AG10803 (cell line): ENCODE measurements around the gene TASL.

Experiments
- DNase-seq: peaks from one replicate; pipeline ENCODE4 v3.0.0; 2010; ENCODE audit warnings: low read depth
- H3K4me3 ChIP-seq: 2 replicates; pipeline ENCODE4 v1.5.1; 2011; ENCODE audit warnings: mild to moderate bottlenecking, low read length, control low read depth
- CTCF ChIP-seq: conservative IDR thresholded peaks from 2 replicates; pipeline ENCODE4 v1.5.1; 2011; ENCODE audit warnings: mild to moderate bottlenecking, low read length, control low read depth, inconsistent platforms

The TASL gene

GRCh38 chrX:30593440-30594200 lies 16.1 kb upstream of the TASL start:
- DNase-seq = no peak
- no peak overlapping the region for H3K4me3 ChIP-seq
- TF ChIP-seq CTCF = no peak

GRCh38 chrX:30592831-30593230 lies 15.3 kb upstream of the TASL start:
- no peak for DNase-seq
- TF ChIP-seq CTCF = no peak
- no peak overlapping the region for H3K4me3 ChIP-seq

GRCh38 chrX:30590368-30590767 lies 12.8 kb upstream of the TASL start:
- no peak overlapping the region for H3K4me3 ChIP-seq
- no peak for DNase-seq
- no peak for TF ChIP-seq CTCF

GRCh38 chrX:30589146-30589888 lies 11.8 kb upstream of the TASL start:
- TF ChIP-seq CTCF = no peak
- H3K4me3 ChIP-seq = no peak overlapping the region
- DNase-seq = no peak

- no peak for TF ChIP-seq CTCF
- no peak for DNase-seq
- no peak overlapping the region for H3K4me3 ChIP-seq
These were observed 8.9 kb upstream of the TASL start for GRCh38 chrX:30586516-30586915.

GRCh38 chrX:30582664-30583063 lies 5.1 kb upstream of the TASL start:
- TF ChIP-seq CTCF = no peak
- DNase-seq = no peak
- no peak overlapping the region for H3K4me3 ChIP-seq

GRCh38 chrX:30580641-30581040 lies 3.1 kb upstream of the TASL start:
- no peak overlapping the region for H3K4me3 ChIP-seq
- no peak for DNase-seq
- TF ChIP-seq CTCF = no peak
